OCI-LY1 (cell line): ENCODE measurements around the gene XRN2.

Experiments
- EZH2 ChIP-seq: fragments of 200-600 bp; sonication (generic), shearing (Covaris generic); IDR thresholded peaks from 2 replicates; pipeline ENCODE4 v1.8.0; 2017; ENCODE audit warnings: borderline replicate concordance, mixed run types, mild to moderate bottlenecking, antibody characterized with exemption, low read length, moderate library complexity, mixed read lengths
- TF ChIP-seq, protein P1 (sequence below): fragments of 200-600 bp; sonication (generic), shearing (Covaris generic); IDR thresholded peaks from 2 replicates; pipeline ENCODE4 v1.5.1; 2017; ENCODE audit warnings: mild to moderate bottlenecking, antibody characterized with exemption, low read length, moderate library complexity, mixed read lengths

DNA sequence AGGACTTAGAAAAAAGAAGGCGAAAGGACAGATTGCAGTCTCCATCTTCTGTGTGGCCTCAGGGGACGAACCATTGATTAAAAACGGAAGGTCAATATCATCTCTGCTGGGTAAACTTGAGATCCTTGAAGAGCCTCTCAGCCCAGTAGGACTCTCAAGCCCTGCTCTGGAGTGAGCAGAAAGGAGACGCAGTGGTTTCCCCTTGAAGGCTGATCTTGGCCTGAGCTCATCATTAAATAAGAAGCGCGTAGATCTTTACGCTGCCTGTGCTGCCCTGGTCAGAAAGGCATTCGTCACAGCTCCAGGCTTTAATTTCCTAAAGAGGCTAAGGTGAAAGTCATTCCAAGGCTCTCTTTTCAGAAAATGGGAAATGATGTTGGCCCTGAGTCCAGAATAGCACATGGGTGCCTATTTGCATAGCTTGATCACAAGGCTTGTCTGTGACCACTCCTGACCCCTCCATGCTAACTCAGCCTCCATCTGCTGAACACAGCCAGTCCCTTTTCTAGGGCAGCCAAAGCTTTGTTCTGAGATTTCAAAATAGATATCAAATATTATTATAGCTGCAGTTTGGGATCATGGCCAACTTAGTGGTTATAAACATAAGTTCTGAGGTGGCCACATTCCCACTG lies 29.3 kb upstream of the XRN2 start:
- TF ChIP-seq EZH2: no peak
- TF ChIP-seq, protein P1, sequence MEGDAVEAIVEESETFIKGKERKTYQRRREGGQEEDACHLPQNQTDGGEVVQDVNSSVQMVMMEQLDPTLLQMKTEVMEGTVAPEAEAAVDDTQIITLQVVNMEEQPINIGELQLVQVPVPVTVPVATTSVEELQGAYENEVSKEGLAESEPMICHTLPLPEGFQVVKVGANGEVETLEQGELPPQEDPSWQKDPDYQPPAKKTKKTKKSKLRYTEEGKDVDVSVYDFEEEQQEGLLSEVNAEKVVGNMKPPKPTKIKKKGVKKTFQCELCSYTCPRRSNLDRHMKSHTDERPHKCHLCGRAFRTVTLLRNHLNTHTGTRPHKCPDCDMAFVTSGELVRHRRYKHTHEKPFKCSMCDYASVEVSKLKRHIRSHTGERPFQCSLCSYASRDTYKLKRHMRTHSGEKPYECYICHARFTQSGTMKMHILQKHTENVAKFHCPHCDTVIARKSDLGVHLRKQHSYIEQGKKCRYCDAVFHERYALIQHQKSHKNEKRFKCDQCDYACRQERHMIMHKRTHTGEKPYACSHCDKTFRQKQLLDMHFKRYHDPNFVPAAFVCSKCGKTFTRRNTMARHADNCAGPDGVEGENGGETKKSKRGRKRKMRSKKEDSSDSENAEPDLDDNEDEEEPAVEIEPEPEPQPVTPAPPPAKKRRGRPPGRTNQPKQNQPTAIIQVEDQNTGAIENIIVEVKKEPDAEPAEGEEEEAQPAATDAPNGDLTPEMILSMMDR: no peak
